HEK293T (cell line): ENCODE results near the gene NUP37.

ENCODE experiments used
- ARNT ChIP-seq: fragments of 450-650 bp; IDR thresholded peaks from 2 replicates; pipeline ENCODE4 v1.6.1; 2017; ENCODE audit warnings: mild to moderate bottlenecking
- BHLHE40 ChIP-seq: fragments of 450-650 bp; IDR thresholded peaks from 2 replicates; pipeline ENCODE4 v1.6.1; 2016; ENCODE audit warnings: mild to moderate bottlenecking, moderate library complexity, borderline replicate concordance
- ELF4 ChIP-seq: fragments of 450-650 bp; IDR thresholded peaks from 2 replicates; pipeline ENCODE4 v1.6.1; 2017; ENCODE audit warnings: antibody characterized with exemption
- FOXK2 ChIP-seq: fragments of 450-650 bp; IDR thresholded peaks from 2 replicates; pipeline ENCODE4 v1.6.1; 2016; ENCODE audit warnings: mild to moderate bottlenecking
- FOXM1 ChIP-seq: fragments of 450-650 bp; IDR thresholded peaks from 2 replicates; pipeline ENCODE4 v1.6.1; 2017; ENCODE audit warnings: mild to moderate bottlenecking, borderline replicate concordance
- HDGF ChIP-seq: fragments of 450-650 bp; IDR thresholded peaks from 2 replicates; pipeline ENCODE4 v1.6.1; 2017; ENCODE audit warnings: antibody characterized with exemption, borderline replicate concordance
- L3MBTL2 ChIP-seq: fragments of 450-650 bp; conservative IDR thresholded peaks from 2 replicates; pipeline ENCODE4 v1.6.1; 2016; ENCODE audit warnings: mild to moderate bottlenecking
- SP1 ChIP-seq: fragments of 450-650 bp; IDR thresholded peaks from 2 replicates; pipeline ENCODE4 v1.6.1; 2017
- SUZ12 ChIP-seq: fragments of 450-650 bp; IDR thresholded peaks from 2 replicates; pipeline ENCODE4 v1.6.1; 2016; ENCODE audit warnings: mild to moderate bottlenecking
- TARDBP ChIP-seq: fragments of 450-650 bp; IDR thresholded peaks from 2 replicates; pipeline ENCODE4 v1.6.1; 2016

- TF ChIP-seq BHLHE40 (no peak), HDGF (no peak), ARNT (no peak), TARDBP (no peak), SP1 (no peak), SUZ12 (no peak), FOXK2 (no peak), ELF4 (no peak), FOXM1 (no peak), L3MBTL2 (no peak)
Measured at GRCh38 chr12:102093319-102093718, 26.6 kb downstream of the NUP37 start.
